Subcutaneous adipose tissue (tissue), 4 donors: Measurements from ENCODE around the gene SIN3A. TPM values are rescaled to one million over a fixed set of nuclear protein-coding genes. Genes with fewer than 3 reads are reported as not detected.

Experiments used
- total RNA-seq, 4 donors: library from RNA; depleted of rRNA; stranded (reverse); fragments of >200 nt; gene quantifications; one replicate each; pipeline ENCODE4 v1.1.0, GENCODE V29; 2016
- TF ChIP-seq, protein P1 (sequence below): fragments of 450-650 bp; IDR thresholded peaks from one replicate; pipeline ENCODE4 v1.5.1; 2016; ENCODE audit warnings: low read depth, mild to moderate bottlenecking, control low read depth, antibody characterized with exemption, moderate library complexity

Gene SIN3A
- total RNA-seq, 4 donors from 2014 or later, result 29.5 to 48.6 (median 33.0) TPM

DNA sequence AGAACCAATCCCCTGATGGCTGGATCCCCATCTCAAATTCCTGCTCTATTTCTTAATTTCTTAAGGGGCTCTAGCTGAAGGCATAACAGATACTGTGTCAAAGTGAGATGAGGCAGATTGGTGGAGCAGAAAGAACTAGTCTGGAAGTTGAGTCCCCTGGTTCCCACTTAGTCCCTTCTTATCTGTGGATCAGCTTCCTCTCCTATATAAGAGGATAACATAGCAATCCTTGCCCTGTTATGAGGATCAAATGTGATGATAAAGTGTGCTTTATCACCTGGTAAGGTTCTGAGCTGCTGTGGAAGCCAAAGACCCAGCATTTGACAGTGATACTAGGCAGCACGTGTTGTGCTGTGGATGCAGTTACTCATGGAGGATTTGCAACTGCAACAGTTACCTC, 8.1 kb upstream of the SIN3A start:
- TF ChIP-seq, protein P1, sequence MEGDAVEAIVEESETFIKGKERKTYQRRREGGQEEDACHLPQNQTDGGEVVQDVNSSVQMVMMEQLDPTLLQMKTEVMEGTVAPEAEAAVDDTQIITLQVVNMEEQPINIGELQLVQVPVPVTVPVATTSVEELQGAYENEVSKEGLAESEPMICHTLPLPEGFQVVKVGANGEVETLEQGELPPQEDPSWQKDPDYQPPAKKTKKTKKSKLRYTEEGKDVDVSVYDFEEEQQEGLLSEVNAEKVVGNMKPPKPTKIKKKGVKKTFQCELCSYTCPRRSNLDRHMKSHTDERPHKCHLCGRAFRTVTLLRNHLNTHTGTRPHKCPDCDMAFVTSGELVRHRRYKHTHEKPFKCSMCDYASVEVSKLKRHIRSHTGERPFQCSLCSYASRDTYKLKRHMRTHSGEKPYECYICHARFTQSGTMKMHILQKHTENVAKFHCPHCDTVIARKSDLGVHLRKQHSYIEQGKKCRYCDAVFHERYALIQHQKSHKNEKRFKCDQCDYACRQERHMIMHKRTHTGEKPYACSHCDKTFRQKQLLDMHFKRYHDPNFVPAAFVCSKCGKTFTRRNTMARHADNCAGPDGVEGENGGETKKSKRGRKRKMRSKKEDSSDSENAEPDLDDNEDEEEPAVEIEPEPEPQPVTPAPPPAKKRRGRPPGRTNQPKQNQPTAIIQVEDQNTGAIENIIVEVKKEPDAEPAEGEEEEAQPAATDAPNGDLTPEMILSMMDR, result no peak

DNA sequence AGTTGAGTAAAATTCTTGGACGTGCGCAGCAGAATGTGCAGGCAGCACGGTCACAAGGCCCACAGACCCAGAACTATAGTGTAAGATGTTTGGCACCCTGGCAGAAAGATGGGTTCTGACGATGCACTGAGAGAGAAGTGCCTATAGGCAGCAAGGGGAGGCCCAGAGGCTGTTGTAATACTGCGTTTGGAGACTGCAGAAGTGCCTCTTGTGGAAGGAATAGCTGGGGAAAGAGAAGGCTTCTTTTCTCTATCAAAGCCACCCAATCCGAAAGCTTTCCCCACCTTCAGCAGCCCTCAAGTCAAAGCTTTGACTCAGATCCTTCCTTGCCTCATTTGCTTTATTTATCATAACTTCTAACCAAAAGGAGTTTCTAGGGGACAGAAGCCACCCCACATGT, 5.2 kb upstream of the SIN3A start:
- TF ChIP-seq, protein P1, result no peak

DNA sequence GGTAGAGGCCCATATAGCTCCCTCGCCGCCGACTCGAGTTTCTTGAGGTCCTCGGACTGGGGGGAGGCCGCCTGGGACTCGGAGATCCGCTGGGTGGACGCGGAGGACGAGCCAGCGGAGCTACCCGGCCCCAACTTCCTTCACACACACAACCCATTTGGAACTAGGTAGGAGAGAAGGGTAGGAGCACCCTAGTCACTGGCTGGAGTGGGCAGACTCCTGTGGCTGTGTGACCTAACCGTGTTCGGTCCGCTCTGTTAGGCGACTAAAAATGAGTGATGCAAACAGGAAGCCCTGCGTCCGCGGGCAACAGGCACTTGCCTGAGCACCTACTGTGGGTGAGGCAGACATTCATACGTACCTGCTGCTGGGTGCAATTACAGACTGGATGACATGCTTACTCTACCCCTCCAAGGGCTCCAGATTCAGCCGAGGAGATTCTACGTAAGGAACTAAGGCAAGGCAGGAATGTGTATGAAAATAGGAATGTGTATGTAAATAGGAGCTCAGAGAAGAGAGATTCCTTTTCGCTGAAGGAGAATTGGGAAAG, 4.6 kb upstream of the SIN3A start:
- TF ChIP-seq, protein P1, result no peak

DNA sequence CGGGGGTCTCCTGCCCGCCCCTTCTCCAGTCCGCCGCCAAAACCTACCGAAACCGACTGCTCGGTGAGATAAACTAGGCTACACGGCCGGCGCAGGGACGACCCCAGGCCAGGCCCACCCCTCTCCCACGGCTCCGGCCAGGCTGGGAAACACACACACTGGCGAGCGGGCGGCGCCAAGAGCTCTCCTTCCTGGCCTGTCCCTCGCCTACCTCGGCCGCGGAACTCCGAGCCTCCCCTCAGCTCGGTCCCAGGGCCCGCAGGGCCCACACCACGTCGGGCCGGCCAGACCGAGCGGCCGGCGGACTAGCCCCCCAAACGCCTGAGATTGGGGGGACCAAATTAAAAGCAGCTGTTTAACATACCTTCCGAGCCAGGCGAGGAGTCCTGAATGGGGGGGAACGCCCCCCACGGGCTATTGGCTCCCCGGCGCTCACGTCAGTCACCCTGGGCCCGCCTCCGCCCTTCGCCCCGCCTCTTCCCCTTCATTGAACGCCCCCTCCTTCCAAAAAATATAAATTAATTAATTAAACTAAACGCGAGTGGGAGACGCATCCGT, 4.0 kb upstream of the SIN3A start:
- TF ChIP-seq, protein P1, result no peak

DNA sequence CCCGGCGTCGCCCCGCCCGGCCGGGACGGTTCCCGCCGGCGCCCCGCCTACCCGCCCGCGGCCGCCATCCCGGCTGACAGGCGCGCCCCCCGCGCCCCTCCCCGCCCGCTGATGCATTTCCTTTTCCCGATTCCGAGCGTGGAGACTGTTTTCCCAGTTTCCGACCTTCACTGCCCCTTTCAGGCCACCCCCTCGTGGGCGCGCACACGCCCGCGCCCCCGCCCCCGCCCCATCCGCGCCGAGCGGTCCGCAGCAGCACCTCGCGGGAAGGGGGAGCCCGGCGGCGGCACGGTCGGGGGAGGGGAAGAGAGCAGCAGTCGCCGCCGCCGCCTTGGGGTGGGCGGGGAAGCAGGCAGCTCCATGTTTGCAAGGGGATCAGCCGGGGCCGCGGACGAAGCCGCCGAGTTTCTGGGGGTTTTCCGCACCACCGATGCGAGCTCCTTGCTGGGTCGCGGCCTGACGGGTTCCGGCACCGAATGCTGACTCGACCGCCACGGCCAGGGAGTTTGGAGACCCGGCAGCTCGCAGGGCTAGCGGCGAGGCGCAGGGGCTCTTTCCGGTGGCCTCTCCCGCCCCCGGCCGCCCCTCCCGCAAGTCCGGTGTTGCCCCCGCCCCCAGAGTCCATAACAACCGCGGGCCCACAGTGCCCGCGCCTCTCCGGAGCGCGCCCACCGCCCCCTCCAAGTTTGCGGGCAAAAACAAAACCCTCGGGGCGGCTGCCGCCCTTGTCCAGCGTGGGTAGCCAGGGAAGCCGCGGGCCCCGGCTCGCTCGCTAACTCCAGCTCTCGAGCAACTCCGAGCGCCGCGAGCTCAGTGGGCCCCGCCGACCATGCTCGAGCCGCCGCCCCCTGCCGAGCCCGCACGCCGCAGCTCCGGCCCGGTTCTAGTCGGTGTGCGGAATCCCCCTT, 3.2 kb upstream of the SIN3A start:
- TF ChIP-seq, protein P1, result no peak

DNA sequence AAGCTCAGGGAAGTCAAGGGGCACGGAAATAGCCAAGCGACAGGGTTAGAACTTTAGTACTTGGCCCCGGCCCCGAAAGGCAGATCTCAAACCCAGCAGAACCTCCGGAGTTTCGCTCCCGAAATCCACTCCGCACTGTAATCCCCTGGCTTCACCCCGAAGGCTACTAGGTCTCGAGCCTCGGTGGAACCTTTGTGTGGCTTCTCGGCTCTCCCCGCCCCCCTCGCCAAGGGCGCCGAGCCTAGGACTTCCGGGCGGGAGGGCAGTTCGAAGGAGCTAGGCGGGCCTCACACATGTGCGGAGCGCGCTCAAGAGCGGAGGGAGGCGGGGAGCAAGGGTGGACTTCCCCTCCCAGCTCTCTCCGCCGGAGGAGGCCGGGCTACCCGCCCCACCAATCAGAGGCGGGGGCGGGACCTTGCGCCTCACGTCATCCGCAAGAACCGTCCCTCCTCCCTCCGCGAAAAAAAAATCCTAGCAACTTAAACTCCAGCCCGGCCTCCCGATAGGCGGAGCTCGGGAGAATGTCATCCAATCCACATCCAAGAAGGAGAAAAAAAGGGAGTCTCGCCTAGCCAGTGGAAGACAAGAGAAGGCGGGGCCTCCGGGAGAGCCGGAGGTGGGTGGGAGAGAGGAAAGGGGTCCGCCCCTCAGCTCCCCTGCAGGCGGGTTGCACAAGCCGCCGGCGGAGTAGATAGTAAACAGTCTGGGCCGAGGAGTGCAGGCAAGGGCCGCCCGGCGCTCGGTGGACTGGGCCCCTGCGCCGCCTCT, 2.4 kb upstream of the SIN3A start:
- TF ChIP-seq, protein P1, result no peak
